HG03159 (cell line): Measurements from ENCODE around the gene ZC3H8.
"Not testable (repeated sequence)": the region's sequence is repeated elsewhere in the genome, so short reads cannot be mapped to it uniquely, and the experiment has no call there.

Experiments used
- ATAC-seq: cut with Tn5 transposase; IDR thresholded peaks from one replicate; pipeline ENCODE4 v1.9.1; 2021; ENCODE audit warnings: mild to moderate bottlenecking, moderate library complexity; ENCODE audit not compliant: unreplicated experiment

ZC3H8 gene

DNA sequence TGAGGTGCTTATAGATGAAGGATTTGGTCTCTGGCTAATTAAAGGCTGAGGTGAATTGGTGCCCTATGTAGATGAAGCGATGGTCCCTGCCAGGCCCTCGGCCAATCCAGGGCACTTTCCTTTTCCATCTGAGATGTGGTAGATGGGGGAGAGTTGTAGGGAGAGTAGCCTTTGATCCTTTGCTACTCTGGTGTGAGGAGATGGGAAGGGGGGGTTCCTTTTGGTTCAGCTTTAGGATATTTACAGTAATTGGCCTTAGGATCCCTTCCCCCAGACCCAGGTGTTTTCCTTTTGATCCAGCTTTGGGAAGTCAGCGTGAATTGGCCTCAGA lies 5.4 kb upstream of the ZC3H8 start:
- no peak for ATAC-seq

DNA sequence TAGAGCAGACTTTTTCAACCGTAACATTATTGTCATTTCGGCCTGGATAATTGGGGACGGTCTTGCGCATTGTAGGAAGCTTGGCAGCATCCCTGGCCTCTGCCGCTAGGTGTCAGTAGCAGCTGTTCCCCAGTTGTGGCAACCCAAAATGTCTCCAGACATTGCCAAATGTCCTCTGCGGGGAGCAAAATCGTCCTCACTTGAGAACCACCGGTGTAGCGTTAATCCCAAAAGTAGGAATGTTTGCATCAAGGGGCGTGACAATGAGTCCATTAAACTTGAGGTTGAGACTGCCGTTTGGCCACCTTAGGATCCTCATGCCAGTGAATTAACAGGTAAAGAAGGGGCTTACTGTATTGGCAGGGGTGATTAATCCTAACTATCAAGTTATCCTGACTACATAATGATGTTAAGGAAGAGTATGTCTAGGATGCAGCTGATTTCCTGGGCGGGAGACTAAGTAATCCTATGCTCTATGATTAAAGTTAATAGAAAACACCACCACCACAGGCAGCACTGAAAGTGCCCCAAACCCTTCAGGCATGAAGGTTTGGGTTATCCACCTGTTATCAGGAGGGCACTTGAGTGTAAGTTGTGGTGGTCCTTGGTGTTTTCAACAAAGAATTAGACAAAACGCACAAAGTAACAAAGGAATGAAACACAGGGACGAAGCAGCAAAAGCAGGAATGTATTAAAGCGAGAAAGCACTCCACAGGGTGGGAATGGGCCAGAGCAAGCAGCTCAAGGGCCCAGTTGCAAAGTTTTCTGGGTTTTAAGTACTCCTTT lies 4.9 kb upstream of the ZC3H8 start:
- no peak for ATAC-seq

DNA sequence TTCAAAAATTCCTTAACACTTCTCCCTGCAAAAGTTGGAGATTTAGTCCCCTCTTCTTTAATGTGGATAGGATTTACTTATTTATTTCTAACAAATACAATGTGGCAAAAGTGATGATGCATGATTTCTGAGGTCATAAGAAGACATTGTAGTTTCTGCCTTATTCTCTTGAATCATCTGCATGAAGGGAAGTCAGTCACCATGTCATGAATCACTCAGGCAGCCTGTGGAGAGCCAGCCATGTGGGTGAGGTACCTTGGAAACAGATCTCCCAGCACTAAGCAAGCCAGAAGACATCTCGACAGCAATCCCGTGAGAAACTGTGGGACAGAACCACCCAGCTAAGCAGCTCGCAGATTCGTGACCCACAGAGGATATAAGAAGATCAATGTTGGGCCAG lies 2.7 kb upstream of the ZC3H8 start:
- no peak for ATAC-seq

DNA sequence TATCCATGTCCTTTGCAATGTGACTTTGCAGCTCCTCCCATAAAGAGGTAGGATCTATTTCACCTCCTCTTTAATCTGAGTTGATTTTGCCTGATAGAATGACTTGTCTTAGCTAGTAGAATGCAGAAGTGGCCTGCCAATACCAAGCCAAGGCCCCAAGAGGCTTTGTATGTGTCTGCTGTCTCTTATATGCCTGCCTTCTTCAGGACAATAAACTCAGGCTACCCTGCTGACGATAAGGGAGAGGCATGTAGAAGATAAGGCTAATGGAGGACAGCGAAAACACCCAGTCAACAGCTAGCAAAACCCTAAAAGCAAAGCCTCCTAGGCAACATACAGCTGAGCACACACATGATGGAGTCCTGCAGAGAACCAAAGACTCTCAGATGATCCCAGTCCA lies 1.8 kb upstream of the ZC3H8 start:
- no peak for ATAC-seq

DNA sequence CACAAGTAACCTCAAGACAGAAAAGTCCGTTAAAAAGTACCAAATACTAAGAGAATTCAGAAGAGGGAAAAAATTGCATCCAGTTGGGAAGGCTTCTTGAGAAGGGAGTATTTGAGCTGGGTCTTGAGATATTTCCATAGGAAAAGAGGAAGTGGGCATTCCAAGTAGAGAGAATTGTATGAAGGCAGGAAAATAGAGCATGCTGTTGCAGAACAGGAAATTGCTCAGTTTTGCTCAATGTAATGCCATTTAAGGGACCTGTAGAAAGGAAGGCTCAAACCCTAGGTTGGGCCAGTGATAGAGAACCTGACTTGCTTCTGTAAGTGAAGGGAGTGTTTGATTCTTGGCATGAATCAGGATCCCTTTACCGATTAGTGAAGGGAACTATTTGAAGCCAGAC lies 1.0 kb upstream of the ZC3H8 start:
- ATAC-seq, result no peak

DNA sequence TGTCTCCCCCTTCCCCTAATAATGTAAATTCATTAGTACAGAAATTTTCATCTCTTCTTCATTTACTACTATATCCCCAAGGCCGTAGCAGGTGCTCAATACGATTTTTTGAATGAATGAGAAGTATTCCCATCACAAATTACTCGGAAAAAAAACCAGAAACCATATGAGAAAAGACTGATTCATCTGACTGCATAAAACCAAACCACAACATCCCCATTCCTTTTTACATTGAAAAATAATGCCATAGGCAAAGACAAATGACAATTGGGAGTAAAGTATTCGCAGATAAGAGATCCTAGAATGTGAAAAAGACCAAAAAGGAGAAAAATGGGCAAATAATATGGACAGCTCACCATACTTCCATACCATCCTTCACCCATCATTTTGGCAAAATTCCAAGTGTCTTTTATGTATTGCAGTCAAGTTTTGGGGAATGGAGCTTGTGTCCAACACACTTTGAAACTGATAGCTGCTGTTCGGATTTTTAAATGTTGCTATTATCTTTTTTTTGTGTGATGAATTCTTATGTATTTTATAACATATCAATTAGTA lies 1.5 kb downstream of the ZC3H8 start:
- no peak for ATAC-seq

DNA sequence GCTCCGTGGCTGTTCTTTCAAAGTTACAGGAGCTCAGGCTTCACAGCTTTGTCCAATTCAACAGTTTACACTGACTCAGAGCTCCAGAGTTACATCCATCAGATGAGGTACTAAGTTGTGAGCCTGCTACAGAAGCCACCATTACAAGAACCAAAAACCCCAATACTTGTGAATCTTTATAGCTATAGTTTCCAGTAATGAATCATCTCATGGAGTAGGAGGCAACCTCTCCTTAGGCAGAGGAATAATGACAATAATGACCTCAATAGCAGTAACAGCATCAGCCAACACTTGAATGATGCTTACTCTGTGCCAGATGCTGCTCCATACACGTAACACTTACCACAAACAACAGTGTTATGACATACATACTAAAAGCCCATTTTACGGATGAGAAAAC lies 3.6 kb downstream of the ZC3H8 start:
- ATAC-seq, result no peak

DNA sequence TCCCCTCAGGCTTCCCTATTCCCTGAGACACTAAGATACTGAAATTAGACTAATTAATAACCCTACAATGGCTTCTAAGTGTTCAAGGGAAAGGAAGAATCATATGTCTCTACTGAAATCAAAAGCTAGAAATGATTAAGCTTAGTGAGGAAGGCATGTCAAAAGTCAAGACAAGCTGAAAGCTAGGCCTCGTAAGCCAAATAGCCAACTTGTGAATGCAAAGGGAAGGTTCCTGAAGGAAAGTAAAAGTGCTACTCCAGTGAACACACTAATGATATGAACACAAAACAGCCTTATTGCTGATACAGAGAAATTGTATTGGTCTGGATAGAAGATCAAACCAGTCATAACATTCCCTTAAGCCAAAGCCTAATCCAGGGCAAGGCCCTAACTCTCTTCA lies 10.0 kb downstream of the ZC3H8 start:
- no peak for ATAC-seq

DNA sequence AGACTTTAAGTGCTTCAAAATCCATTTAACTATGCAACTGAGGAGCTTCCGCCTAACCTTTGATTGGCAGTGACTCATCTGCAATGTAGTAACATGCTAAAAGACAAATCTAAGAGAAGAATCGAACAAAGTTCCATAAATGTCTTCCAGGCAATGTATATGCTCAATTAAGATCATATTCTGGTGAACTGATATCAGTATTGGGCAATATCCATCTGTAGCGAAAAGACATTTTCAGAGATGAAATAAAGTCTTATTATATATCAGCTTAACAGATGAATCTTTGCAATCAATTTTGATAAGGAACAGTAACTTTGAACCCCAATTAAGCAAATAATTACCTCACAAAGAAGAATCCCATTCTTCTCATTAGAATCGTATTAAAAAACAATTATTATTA lies 11.6 kb downstream of the ZC3H8 start:
- ATAC-seq, result no peak

DNA sequence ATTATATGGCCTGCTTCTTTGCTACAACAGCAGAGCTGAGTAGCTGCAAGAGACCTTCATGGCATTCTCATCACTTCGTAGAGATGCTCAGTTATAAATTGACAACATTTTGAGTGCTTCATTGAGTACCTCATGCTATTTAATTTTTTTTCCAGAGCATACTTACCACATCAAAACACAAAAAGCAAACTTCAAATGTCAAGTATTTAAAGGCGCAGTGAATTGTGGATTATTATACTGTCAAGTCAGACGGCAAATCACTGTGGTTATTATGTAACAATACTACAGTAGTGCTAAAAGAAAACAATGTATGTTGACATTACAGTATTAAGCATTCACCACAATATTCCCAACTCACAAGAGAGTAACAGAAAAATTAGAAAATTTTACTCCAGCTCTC lies 12.5 kb downstream of the ZC3H8 start:
- ATAC-seq, result no peak

DNA sequence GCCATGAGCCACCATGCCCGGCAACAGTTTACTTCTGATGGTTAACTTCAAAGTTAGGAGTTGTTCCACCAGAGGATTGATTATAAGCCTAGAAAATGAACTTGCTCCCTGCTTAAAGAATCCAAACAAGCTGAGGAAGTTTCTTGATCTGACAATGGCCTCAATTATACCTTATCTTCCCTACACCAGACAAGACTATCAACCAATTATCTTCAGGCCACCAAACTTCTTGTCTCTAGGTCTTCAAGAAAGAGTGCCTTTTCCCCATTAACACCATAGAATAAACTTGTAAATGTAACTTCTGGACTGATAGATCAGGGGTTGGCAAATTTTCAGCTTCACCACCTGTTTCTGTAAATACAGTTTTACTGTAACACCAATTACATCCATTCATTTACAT lies 15.0 kb downstream of the ZC3H8 start:
- no peak for ATAC-seq

DNA sequence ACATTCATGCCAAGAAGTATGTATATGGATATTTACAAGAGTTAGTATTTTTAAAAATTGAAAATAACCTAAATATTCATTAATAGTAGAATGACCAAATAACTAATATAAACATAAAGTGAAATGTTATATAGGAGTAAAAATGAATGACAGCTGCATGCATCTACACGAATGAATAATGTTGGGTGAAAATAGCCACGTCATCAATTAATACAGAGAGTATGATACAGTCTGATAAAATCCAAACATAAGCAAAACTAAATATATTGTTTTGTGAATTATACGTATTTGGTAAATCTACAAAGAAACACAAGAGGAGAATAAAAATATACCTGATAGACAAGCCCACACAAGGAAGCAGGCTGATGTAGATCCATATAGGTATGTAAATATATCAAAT lies 24.5 kb downstream of the ZC3H8 start:
- no peak for ATAC-seq

DNA sequence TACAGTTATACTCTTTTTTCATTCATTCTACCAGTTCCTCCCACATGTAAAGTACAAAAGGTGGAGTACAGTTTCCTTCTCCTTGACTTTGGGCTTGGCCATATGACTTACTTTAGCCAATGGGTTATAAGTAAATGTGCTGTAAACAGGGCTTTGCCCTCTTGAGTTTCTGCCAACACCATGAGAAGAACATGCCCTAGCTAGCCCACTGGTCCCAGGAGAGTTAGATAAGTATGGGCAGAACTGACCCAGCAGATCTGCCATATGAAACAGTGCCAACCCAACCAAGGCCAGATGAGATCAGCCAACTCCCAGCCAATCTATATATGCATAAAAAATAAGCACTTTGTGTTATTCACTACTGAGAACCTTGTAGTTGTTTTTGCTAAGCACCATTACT lies 25.5 kb downstream of the ZC3H8 start:
- no peak for ATAC-seq

DNA sequence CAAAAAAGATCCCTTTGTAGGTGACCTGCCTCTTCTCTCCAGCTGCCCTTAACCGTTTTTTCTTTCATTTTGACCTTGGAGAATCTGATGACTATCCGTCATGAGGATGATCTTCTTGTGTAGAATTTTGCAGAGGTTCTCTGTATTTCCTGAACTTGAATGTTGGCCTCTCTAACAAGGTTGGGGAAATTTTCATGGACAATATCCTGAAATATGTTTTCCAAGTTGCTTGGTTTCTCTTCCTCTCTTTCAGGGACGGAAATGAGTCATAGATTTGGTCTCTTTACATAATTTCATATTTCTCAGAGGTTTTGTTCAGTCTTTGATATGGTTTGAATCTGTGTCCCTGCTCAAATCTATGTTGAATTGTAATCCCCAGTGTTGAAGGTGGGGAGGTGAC lies 34.0 kb downstream of the ZC3H8 start:
- ATAC-seq, result no peak

DNA sequence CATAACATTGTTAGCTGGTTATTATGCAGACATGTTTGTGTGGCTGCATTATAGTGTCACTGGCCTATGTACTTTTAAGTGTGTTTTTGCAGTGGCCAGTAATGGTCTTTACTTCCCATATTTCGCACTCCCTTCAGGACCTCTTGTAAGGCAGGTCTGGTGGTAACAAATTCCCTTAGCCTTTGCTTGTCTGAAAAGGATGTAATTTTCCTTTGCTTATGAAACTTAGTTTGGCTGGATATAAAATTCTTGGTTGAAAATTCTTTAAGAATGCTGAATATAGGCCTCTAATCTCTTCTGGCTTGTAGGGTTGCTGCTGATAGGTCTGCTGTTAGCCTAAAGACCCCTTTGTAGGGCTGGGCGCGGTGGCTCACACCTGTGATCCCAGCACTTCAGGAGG lies 34.7 kb downstream of the ZC3H8 start:
- ATAC-seq, result no peak

DNA sequence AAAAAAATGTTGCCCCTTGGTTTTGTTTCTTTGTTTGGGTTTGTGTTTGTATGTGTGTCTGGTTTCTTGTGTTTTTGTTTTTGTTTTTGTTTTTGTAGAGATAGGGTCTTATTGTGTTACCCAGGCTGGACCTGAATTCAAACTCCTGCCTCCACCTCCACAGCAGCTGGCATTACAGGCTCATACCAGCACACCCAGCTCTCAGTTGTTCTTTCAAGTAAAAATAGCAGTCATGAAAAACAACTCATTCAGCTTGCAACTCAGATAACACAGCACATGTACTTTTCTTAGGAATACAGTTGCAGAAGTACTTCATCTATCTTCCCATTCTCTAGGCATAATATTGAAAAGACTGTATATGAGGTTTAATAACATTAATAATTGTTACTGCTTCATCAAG lies 37.0 kb downstream of the ZC3H8 start:
- no peak for ATAC-seq

DNA sequence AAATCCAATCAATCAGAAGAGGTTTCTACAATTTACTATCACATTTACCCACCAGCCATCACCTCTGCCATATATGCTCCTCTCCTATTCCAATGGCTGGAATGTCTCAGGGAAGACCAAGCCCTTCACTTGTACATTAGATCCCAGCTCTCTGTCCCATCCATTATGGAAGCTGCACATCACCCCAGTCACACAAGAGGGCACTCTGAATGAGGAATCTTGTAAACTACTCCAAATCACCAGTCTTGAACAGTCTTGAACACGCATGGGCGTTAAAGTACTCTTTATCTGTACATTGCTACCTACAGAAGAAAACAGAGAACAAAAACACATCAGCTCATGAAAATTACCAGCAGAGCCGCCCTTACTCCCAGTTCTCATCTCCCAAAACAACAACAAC lies 38.7 kb downstream of the ZC3H8 start:
- no peak for ATAC-seq

DNA sequence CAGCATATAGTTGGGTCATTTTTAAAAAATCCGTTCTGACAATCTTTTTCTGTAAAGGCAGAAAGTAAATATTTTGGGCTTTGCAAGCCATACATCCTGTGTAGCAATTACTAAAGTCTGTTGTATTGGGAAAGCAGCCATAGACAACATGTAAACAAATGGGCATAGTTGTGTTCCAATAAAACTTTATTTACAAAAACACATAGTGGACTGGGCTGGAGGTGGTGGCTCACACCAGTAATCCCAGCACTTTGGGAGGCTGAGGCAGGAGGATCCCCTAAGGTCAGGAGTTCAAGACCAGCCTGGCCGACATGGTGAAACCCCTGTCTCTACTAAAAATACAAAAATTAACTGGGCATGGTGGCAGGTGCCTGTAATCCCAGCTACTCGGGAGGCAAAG lies 46.9 kb downstream of the ZC3H8 start:
- not testable (repeated sequence) for ATAC-seq

DNA sequence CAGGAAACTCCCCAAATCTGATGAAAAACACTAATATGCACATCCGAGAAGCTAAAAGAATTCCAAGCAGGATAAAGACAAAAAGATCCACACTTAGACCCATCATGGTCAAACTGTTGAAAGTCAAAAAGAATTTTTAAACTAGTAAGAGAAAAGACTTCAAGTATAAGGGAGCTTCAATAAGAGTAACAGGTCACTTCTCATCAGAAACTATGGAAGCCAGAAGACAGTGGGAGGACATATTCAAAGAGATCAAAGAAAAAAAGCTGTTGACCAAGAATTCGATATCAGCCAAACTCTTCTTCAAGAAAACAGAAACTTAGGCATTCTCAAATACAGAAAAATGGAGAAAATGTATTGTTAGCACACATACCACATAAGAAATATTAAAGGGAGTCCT lies 50.4 kb downstream of the ZC3H8 start:
- no peak for ATAC-seq

DNA sequence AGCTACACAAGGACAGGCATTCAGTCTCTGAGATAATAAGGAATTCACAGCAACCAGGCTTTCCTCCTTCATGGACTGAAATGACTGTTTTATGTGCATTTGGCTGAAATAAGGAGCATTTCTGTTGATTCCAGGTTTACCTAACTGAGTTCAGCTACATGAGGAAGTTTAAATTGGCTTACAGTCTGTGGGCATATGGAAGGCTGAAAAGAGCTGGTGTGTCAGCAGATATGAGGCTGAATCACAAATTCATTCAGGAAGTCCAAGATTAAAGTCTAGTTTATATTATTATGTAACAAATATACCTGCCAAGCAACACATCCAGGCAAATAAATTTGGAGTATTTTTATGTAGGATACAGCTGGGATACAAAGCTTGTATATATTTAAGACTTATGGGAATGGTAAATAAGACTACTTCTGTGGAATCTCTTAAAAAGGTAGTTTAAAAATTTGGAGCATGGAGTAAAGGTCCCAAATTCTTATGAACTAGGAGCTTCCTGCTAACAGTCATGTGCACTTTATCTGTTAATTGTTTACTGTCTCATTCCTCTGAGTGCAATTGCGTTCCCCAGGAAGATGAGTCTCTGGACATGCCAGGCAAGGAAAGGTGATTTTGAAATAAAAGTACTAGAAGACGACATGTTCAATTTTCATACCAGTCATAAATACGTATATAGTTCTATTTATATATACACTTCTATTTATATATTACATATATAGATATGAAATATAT lies 53.0 kb downstream of the ZC3H8 start:
- no peak for ATAC-seq

DNA sequence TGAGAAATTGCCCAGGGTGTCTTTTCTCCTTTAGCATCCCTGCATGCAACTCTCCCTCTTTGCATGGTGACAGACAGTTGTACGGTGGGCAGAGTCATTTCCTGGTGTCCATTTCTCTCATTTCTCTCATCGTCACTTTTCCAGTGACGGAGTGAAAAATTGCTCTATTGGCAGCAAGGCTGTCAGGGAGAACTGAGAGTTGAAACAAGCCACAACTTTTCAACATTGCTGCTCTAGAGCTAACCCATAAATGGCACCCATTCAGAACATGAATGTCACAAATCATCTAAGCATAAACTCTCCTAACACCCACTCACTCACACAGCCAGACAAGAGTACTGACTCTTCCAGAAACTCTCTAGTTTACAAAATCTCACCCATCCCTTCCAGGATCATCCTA lies 55.7 kb downstream of the ZC3H8 start:
- no peak for ATAC-seq

DNA sequence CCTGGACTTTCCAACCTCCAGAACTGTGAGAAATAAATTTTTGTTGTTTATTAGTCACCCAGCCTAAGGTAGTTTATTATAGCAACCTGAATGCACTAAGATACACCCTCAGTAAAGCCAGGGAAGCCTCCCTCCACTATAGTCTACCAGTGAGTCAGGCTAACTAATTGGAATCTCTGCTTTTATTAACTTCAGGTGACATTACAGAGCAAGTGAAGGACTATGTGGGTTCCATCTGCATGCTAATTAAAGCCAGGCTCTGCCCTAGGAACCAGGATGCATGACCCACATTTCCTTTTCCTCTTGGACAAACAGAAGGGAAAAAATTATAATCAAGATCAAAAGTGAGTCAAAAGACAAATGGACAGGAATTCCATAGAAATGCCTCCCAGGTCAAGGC lies 56.1 kb downstream of the ZC3H8 start:
- no peak for ATAC-seq

DNA sequence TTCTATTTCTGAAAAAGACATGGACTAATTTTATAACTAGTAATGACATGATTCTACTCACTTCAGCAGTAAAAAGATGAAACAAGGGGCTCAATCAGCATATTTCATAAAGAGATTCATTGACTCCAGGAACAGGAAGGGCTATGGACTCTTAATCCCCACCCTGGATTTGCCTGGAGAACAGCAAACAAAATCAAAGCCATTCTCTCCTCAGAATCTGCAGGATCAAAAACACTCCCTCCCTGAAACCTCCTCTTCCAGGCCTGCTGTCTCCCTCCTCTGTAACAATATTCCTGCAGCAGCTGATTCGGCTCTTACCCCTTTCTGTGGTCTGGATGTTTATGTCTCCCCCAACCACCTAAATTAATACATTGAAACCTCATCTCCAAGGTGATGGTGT lies 57.0 kb downstream of the ZC3H8 start:
- no peak for ATAC-seq
